Neuron (in vitro differentiated cells): ENCODE results near the gene IGFBP5.

Source experiments
- H2AFZ ChIP-seq: one replicate; pipeline ENCODE4 v1.6.1; 2013; ENCODE audit warnings: low read depth, mild to moderate bottlenecking, inconsistent platforms, low read length, moderate library complexity
- H3K27me3 ChIP-seq: one replicate; pipeline ENCODE4 v1.6.1; 2013; ENCODE audit warnings: low read length; ENCODE audit not compliant: insufficient read depth
- H3K36me3 ChIP-seq: one replicate; pipeline ENCODE4 v1.6.1; 2013; ENCODE audit warnings: low read length; ENCODE audit not compliant: insufficient read depth
- H3K4me1 ChIP-seq: one replicate; pipeline ENCODE4 v1.6.1; 2013; ENCODE audit warnings: low read length; ENCODE audit not compliant: insufficient read depth
- H3K4me3 ChIP-seq: 2 replicates; pipeline ENCODE4 v1.5.1; 2013; ENCODE audit warnings: mild to moderate bottlenecking, low read length, moderate library complexity
- H3K9me3 ChIP-seq: one replicate; pipeline ENCODE4 v1.6.1; 2013; ENCODE audit warnings: low read length

Gene IGFBP5

GRCh38 chr2:216664593-216665034 lies 30.7 kb downstream of the IGFBP5 start:
- H3K4me1 ChIP-seq, result peaks cover 5% of the 10 kb centered on the region
- H3K9me3 ChIP-seq, result no peaks in the 10 kb centered on the region
- H3K36me3 ChIP-seq, result peaks cover 43% of the 10 kb centered on the region
- H3K27me3 ChIP-seq, result no peaks in the 10 kb centered on the region
- no peak overlapping the region for H2AFZ ChIP-seq
- no peak overlapping the region for H3K4me3 ChIP-seq

DNA sequence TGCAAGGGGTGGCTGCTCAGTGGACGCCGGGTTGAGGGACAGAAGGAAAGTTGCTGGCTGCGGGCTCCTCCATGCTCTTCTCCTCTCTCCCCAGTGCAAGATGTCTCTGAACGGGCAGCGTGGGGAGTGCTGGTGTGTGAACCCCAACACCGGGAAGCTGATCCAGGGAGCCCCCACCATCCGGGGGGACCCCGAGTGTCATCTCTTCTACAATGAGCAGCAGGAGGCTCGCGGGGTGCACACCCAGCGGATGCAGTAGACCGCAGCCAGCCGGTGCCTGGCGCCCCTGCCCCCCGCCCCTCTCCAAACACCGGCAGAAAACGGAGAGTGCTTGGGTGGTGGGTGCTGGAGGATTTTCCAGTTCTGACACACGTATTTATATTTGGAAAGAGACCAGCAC lies 31.5 kb downstream of the IGFBP5 start:
- Histone ChIP-seq H3K36me3 (peaks cover 49% of the 10 kb centered on the region), H3K4me1 (peaks cover 5% of the 10 kb centered on the region), H3K4me3 (no peak overlapping the region), H2AFZ (no peak overlapping the region), H3K9me3 (no peaks in the 10 kb centered on the region), H3K27me3 (no peaks in the 10 kb centered on the region)

- H2AFZ ChIP-seq, result no peak overlapping the region
- H3K4me3 ChIP-seq, result no peak overlapping the region
- H3K4me1 ChIP-seq, result peaks cover 5% of the 10 kb centered on the region
- H3K9me3 ChIP-seq, result no peaks in the 10 kb centered on the region
- H3K36me3 ChIP-seq, result peaks cover 52% of the 10 kb centered on the region
- H3K27me3 ChIP-seq, result no peaks in the 10 kb centered on the region
These were observed 32.2 kb downstream of the IGFBP5 start for GRCh38 chr2:216663106-216663505.

GRCh38 chr2:216661639-216662375 lies 33.5 kb downstream of the IGFBP5 start:
- H3K4me1 ChIP-seq, result peaks cover 11% of the 10 kb centered on the region
- no peak overlapping the region for H2AFZ ChIP-seq
- no peak overlapping the region for H3K4me3 ChIP-seq
- H3K9me3 ChIP-seq, result no peaks in the 10 kb centered on the region
- H3K36me3 ChIP-seq, result peaks cover 55% of the 10 kb centered on the region
- no peaks in the 10 kb centered on the region for H3K27me3 ChIP-seq

DNA sequence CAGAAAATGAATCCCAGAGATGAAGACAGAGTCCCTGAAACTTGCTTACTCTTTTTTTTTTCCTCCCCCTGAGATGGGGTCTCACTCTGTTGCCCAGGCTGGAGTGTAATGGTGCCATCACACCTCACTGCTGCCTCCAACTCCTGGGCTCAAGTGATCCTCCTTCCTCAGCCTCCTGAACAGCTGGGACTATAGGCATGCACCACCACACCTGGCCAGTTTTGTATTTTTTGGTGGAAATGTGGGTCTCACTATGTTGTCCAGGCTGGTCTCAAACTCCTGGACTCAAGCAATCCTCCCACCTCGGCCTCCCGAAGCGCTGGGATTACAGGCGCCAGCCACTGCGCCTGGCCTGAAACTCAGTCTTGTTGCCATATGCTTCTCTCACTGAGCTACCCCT lies 34.3 kb downstream of the IGFBP5 start:
- H3K9me3 ChIP-seq, result no peaks in the 10 kb centered on the region
- H3K36me3 ChIP-seq, result peaks cover 62% of the 10 kb centered on the region
- no peak overlapping the region for H2AFZ ChIP-seq
- peaks cover 12% of the 10 kb centered on the region for H3K4me1 ChIP-seq
- H3K27me3 ChIP-seq, result no peaks in the 10 kb centered on the region
- no peak overlapping the region for H3K4me3 ChIP-seq

- no peaks in the 10 kb centered on the region for H3K9me3 ChIP-seq
- peaks cover 64% of the 10 kb centered on the region for H3K36me3 ChIP-seq
- H3K27me3 ChIP-seq, result no peaks in the 10 kb centered on the region
- H3K4me3 ChIP-seq, result no peak overlapping the region
- H2AFZ ChIP-seq, result no peak overlapping the region
- peaks cover 9% of the 10 kb centered on the region for H3K4me1 ChIP-seq
These were observed 34.9 kb downstream of the IGFBP5 start for GRCh38 chr2:216660496-216660895.

- peaks cover 60% of the 10 kb centered on the region for H3K36me3 ChIP-seq
- no peaks in the 10 kb centered on the region for H3K27me3 ChIP-seq
- H3K4me3 ChIP-seq, result no peak overlapping the region
- no peak overlapping the region for H2AFZ ChIP-seq
- H3K4me1 ChIP-seq, result peaks cover 7% of the 10 kb centered on the region
- no peaks in the 10 kb centered on the region for H3K9me3 ChIP-seq
These were observed 36.1 kb downstream of the IGFBP5 start for GRCh38 chr2:216659276-216659675.

- peaks cover 61% of the 10 kb centered on the region for H3K36me3 ChIP-seq
- no peaks in the 10 kb centered on the region for H3K27me3 ChIP-seq
- H2AFZ ChIP-seq, result no peak overlapping the region
- H3K4me3 ChIP-seq, result no peak overlapping the region
- H3K9me3 ChIP-seq, result no peaks in the 10 kb centered on the region
- H3K4me1 ChIP-seq, result peaks cover 7% of the 10 kb centered on the region
These were observed 36.6 kb downstream of the IGFBP5 start for GRCh38 chr2:216658757-216659156.

DNA sequence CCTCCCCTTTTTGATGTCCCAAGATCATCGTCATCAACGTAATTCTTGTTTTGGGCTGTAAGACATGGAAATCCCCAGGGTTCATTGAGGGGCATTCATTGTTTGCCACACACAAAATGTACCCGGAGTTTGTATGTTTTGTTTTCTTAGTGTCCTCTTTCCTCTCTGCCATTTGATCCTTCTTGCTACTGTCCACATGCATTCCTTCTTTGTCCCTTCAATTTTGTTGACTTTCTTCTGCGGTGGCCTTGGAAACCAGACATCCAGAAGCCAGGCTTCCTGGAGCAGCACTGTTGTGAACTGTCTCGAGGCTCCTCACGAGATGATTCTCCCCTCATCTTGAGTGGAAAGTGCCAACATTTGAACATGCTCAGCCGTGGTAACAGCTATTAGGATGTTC lies 37.4 kb downstream of the IGFBP5 start:
- Histone ChIP-seq H3K4me1 (peaks cover 10% of the 10 kb centered on the region), H3K4me3 (no peak overlapping the region), H3K27me3 (no peaks in the 10 kb centered on the region), H2AFZ (no peak overlapping the region), H3K9me3 (no peaks in the 10 kb centered on the region), H3K36me3 (peaks cover 53% of the 10 kb centered on the region)

GRCh38 chr2:216657086-216657855 lies 38.1 kb downstream of the IGFBP5 start:
- Histone ChIP-seq H3K9me3 (no peaks in the 10 kb centered on the region), H2AFZ (no peak overlapping the region), H3K36me3 (peaks cover 48% of the 10 kb centered on the region), H3K27me3 (no peaks in the 10 kb centered on the region), H3K4me3 (no peak overlapping the region), H3K4me1 (peaks cover 10% of the 10 kb centered on the region)

DNA sequence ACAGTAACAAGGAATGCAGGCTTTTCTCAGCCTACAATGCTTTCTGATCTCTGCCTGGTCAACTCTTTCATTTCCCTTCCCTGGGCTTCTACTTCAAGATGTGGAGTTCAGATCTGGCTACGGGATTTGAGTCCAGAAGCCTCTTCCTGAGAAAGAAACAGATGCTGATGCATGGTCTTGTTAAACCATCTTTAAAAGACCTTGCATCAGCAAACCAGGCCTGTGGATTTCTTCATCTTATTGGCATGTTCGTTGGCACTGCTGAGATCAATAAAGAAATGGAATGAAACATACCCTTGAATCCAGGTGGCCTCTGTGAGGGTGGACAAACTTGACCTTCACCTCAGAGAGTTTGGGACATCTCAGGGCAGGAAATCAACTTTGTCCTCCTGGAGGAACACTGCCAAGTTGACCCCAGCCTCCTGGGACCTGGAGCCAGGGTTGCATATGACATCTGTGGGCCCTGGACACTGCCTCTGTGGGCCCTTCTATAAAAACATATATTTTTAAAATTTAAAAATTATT lies 40.8 kb downstream of the IGFBP5 start:
- H3K4me3 ChIP-seq, result no peak overlapping the region
- H2AFZ ChIP-seq, result no peak overlapping the region
- peaks cover 28% of the 10 kb centered on the region for H3K36me3 ChIP-seq
- no peaks in the 10 kb centered on the region for H3K9me3 ChIP-seq
- H3K27me3 ChIP-seq, result no peaks in the 10 kb centered on the region
- H3K4me1 ChIP-seq, result peaks cover 31% of the 10 kb centered on the region

DNA sequence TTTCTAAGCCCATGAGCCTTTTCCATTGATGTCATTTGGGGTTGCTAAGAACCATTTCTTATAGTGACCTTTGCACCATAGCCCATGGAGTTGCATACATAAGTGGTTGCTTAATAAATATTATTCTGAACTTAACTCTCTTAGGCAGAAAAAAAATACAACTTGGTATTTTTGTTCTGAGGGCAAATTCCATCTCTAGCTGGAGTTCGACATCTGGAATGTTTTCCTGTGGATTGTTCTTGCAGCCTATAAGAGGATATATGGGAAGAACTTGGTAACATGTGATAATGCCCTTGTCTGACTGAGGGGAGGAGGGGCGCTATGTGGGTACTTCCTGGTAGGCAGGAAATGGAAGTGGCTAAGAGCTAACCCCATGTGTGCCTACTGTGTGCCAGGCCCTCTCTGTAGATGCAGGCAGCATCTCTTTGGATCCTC lies 41.4 kb downstream of the IGFBP5 start:
- Histone ChIP-seq H3K4me3 (no peak overlapping the region), H2AFZ (no peak overlapping the region), H3K36me3 (peaks cover 24% of the 10 kb centered on the region), H3K9me3 (no peaks in the 10 kb centered on the region), H3K4me1 (peaks cover 34% of the 10 kb centered on the region), H3K27me3 (no peaks in the 10 kb centered on the region)

GRCh38 chr2:216653093-216653799 lies 42.1 kb downstream of the IGFBP5 start:
- Histone ChIP-seq H3K9me3 (no peaks in the 10 kb centered on the region), H2AFZ (no peak overlapping the region), H3K27me3 (no peaks in the 10 kb centered on the region), H3K4me1 (peaks cover 34% of the 10 kb centered on the region), H3K36me3 (peaks cover 23% of the 10 kb centered on the region), H3K4me3 (no peak overlapping the region)
